Keratinocyte (primary cell): ENCODE measurements around the gene RELCH.

Source experiments
- EZH2 ChIP-seq: IDR thresholded peaks from one replicate; pipeline ENCODE4 v1.6.1; 2012; ENCODE audit warnings: inconsistent platforms, mild to moderate bottlenecking, low read length, moderate library complexity
- TF ChIP-seq, protein P1 (sequence below), 3 experiments: IDR thresholded peaks in 1 of 3; conservative IDR thresholded peaks in 1 of 3; optimal IDR thresholded peaks in 1 of 3; 2 replicates in 2 of 3; 3 replicates in 1 of 3; pipeline versions ENCODE3 to v1.5.1; 2011; ENCODE audit warnings: low read length in 3 of 3, mild to moderate bottlenecking in 3 of 3, moderate library complexity in 2 of 3, control low read depth in 1 of 3, inconsistent platforms in 1 of 3; ENCODE audit not compliant: insufficient read depth in 2 of 3; ENCODE audit errors: extremely low read depth in 1 of 3

DNA sequence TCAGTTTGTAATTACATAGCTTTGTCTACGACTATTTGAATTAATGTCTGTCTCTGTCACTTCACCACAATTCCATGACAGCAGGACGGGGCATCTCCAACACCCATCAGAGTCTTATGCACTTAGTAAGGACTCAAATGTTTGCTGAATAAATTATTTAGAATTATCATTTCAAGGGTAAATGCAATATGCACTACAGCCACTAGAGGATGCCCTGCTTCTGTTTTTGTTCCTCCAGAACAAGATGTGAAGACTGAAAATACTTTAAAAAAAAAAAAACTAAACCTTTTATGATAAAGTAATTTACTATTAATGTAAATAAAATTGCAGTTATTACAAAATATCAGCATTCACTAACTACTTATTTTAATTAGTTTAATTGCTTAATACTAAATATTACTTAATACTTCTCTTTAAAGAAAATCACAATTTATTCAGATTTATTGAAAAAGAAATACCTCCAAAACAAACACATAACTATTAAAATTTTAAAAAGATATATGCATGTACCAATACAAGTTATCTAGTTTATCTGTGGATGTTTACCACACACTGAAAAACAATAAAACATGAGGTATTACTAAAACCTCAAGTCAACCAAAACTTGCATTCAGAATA is 3.4 kb upstream of the RELCH start:
- TF ChIP-seq, protein P1, sequence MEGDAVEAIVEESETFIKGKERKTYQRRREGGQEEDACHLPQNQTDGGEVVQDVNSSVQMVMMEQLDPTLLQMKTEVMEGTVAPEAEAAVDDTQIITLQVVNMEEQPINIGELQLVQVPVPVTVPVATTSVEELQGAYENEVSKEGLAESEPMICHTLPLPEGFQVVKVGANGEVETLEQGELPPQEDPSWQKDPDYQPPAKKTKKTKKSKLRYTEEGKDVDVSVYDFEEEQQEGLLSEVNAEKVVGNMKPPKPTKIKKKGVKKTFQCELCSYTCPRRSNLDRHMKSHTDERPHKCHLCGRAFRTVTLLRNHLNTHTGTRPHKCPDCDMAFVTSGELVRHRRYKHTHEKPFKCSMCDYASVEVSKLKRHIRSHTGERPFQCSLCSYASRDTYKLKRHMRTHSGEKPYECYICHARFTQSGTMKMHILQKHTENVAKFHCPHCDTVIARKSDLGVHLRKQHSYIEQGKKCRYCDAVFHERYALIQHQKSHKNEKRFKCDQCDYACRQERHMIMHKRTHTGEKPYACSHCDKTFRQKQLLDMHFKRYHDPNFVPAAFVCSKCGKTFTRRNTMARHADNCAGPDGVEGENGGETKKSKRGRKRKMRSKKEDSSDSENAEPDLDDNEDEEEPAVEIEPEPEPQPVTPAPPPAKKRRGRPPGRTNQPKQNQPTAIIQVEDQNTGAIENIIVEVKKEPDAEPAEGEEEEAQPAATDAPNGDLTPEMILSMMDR (optimal IDR thresholded peaks at IDR 0.05 in 1 of 3, IDR thresholded peaks at IDR 0.05 in 1 of 3, conservative IDR thresholded peaks at IDR 0.05 in 1 of 3; ENCODE audit: extremely low read depth in 1 of 3, insufficient read depth in 2 of 3, low read length in 3 of 3), result peak in 2 of 3 experiments; percentile 84
- no peak for TF ChIP-seq EZH2
